NCI-H2107 (cell line): ENCODE measurements around the gene DYNLT3.
A peak's percentile ranks its signal among the peaks of the same experiment; 100 is the strongest.

ENCODE experiments used
- DNase-seq: peaks from one replicate; lab custom pipeline; 2025; lab: John Stamatoyannopoulos, UW

Gene DYNLT3

DNA sequence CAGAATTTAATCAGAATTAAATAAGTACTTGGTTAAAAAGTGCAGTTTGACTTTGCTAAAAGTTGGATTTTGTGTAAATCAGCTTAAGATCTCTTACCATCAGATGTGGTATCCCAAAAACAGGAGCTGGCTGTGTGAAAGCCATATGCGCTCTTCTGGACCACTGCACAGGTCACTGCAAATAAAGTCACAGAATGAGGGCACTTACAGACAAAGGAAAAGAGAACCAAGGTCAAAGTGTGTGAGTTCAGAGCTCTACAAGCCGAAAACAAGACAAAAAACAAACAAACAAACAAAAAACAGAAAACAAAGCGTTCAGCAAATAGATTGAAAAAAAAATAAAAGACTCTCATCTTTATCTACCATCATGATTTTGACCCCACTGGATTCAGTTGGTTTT, 6.4 kb downstream of the DYNLT3 start:
- no peak for DNase-seq

DNA sequence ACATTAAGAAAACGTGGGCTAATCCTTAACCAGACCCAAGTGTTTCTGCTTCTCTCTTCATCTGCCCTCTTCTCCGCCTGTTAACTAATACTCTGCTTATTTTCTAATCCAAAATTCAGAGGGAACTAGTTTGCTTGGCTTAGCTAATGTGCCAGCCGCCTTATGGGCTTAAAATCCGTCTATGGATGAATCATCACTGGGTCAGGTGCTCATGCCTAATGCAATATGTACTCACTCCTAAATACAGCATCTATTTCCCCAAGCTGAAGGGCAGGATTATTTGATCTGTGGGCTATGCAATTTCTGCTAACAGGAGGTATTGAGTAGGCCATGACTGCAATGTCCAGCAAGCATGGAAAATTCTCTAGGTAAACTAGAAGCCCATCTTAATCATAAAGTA, 12.4 kb downstream of the DYNLT3 start:
- no peak for DNase-seq

DNA sequence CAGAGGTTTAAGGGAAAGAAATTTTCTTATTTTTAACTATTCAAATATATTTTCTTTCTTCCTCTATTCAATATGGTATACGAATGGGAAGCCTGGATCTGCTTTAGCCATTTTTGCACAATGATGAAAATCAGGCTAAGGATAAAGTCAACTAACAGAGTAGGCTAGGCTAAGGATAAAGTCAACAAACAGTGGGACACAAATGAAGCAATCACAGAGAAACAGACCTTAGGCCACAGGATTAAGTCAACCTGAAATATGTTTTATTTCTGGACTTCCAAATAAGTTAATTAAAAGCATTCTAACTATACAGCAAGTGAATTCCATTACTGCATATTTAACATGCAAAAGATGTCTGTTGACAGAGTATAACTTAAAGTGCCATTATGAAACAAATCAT, 17.0 kb downstream of the DYNLT3 start:
- DNase-seq: no peak

DNA sequence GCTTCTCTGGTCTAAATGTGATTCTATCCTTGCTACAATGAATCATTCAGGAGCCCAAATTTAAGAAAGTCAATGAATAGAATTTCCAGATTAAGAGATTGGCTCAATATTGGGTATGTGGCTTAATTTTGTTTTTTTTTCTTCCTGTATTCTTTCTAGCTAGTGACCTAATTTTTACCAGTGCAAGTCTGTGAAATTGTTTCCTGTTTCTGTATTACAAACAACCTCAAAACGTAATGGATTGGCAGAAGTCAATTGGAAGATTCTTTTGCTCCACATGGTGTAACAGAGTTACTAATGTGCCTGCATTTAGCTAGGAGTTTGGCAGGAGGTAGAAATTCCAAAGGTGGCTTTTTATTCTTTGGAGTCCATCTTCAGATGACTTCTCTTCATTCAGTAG, 17.6 kb downstream of the DYNLT3 start:
- DNase-seq: no peak

DNA sequence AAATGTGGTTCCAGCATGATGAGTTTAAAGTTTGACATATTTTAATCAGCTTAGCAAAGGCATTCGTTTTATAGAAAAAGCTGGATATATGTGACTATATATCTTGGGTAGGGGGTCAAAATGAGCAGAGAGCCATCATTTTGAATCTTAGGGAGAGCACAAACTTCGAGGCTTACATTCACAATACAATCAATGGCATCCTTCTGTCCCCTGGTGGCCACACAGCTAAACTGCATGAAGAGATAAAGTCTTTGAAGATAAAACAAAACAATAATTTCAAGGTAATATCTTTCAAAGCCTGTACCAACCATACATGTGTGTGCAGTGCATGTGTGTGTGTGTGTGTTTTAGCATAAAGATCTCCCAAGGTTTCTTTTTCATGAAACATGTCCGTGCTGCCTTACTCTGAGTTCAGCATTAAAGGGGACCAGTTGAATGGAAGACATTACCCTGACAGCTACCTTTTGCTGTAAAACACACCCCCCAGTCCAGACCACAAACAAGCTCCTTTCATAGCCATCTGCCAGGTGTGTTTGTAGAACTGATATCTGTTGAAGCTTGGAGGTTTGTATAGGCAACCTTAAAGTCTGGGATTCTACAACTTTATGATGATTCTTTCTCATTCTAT, 22.0 kb downstream of the DYNLT3 start:
- DNase-seq: peak; percentile 11

GRCh38 chrX:37824491-37825214, 22.7 kb downstream of the DYNLT3 start:
- no peak for DNase-seq

DNA sequence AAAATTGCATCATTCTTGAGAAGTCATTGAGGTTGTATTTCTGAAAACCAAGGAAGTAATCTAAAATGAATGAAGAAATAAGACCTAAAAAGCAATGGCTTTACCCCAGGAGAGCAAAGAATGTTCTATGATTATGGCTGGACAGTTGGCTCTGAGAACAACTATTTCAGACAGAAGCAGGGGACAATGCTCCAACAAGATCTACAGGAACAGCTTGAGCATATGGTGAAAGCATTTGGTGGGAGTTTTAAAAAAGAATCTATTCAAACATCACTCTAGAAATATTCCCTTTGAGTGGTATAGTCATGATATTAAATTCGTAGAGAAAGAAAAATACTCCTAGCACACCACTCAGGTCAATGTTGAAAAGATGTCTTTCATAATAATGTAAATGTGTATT, 26.7 kb downstream of the DYNLT3 start:
- DNase-seq: no peak

DNA sequence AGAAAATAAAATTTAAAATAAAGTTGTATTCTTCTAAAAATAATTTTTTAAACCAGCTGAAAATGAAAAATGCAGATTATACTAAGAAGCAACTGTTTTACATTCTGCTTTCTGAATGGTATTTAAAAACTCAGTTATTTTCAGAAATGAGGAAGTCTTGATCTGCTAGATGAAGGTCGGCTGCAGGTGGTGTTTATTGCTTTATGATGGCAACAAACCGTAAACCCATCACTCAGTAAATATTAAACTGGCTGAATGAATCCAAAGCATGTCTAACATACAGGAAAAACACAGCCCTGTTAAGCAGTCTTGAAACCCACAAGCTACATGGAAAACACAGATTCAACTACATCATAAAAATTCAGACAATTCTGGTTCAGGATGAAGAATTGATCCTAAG, 29.3 kb downstream of the DYNLT3 start:
- no peak for DNase-seq

DNA sequence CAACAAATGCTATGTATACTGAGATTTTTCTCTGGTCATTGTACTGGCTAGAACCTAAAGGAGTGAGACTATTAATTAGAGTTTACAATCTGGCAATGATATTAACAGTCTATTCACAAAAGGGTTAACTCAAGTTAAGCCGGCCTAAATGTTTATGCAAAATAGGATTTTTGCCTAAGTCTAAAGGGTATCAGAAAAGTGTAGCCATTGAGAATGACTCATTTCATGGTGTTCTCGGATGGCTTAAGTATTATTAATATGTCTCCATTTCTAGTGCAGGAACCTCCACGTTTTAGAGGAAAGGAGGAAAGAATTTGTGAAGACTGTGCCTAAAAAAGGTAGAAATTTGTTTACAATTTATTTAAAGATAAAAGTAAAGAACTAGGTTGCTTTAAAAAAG, 29.8 kb downstream of the DYNLT3 start:
- DNase-seq: no peak

- DNase-seq: no peak
Observed at GRCh38 chrX:37817176-37817575, 30.2 kb downstream of the DYNLT3 start.

DNA sequence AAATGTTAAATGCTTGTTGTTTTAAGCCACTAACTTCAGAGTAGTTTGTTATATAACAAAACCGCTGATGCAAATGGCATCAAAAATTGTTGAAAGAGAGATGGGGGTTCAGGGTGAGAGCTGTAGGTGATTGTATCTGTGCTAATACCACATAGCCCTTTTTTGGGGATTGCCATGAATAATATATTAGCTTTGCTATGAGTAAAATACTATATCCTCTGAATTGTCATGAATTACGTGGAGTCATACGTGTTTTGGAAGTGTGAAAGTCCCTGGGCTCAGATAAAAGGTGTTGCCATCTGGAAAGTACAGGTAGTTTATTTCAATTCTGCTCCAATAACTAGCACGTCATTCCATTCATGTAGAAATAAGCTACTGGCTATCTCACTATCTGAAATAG, 30.6 kb downstream of the DYNLT3 start:
- no peak for DNase-seq

DNA sequence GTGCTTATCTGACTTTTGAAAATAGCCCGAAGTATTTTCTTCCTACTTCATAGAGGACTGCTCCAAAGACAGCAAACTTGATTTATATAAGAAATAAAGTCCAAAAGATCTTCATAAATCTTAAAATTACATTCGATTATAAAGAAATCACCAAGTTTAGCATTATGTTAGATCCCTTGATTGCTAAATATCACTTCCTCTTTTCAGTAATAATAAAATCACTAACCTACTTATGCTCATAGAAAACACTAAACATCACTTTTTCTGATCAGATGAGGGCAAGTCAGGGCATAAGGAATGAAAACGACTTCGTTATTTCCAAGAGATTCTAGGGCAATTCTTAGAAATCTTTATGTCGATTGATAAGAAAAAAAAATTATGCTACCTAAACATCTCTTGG, 32.0 kb downstream of the DYNLT3 start:
- DNase-seq: no peak

DNA sequence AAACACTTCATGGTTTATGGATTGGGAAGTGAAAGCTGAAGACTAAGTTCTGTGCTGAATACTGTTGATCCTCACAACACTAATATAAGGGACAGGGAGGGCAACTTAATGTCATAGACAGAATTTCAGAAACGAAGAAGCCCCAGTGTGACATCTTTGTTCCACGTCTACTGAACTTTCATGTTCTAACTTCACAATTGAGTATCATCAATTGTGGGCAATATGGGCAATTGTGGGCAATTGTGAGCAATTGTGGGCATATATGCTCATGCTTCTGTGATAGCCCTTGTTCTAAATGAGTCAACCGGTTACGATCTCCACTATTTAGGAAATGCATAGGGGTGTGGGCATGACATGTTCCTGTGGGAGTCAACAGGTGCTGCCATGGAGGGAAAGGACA, 33.8 kb downstream of the DYNLT3 start:
- no peak for DNase-seq

- no peak for DNase-seq
Observed at GRCh38 chrX:37812110-37812509, 35.3 kb downstream of the DYNLT3 start.

DNA sequence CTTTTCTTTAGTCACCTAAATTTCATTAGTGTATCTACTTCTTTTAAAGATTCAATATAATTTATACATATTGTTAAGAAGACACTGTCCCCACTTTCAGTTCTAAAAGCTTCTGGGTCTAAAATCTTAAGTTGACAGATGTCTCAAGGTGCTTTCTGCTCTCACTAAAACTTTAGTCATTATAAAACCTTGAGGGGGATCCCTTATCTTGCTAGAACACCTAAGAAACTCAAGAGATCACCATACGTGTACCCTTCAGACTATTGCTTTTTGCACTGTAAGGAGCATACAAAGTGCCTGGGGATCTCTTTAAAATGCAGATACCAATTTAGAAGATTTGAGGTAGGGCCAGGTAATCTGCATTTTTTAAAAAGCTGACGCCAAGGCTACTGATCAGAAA, 37.4 kb downstream of the DYNLT3 start:
- DNase-seq: no peak

DNA sequence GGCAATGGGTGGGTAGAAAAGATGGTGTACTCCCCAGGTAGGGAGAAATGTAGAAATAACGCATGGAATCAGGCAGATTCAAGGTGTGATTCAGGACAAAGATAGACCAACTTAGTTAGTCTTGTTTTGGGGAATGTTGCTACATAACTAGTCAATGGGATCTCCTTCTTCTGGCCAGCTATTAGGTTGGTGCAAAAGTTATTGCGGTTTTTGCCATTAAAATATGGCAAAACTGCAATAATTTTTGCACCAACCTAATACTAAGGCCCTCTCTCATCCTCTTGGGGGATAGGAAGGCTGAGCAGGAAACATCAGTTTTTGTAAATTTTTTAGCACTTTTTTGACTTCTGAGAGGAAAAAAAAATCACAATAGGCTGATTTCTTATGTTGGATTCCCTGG, 44.3 kb downstream of the DYNLT3 start:
- DNase-seq: no peak

- no peak for DNase-seq
Observed at GRCh38 chrX:37802028-37802427, 45.3 kb downstream of the DYNLT3 start.

DNA sequence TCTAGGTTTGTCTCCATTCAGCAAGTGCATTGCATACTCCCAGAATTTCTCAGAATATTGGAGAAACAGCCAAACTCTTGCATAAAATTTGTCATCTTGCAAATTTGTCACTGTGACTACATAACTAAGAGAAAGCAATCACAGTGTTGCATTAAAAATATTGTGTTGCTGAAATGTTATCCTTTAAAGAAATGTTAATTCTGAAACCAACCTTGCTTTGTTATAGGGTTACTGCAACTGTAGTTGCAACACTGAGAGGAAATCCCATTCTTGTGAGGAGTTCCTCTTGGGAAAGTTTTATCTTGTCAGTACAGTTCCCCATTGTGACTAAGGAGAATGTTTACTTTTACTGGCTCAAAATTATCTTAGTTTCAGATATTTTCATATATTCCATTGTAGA, 46.7 kb downstream of the DYNLT3 start:
- no peak for DNase-seq

- no peak for DNase-seq
Observed at GRCh38 chrX:37799936-37800335, 47.4 kb downstream of the DYNLT3 start.

GRCh38 chrX:37796805-37797204, 50.6 kb downstream of the DYNLT3 start:
- DNase-seq: no peak

DNA sequence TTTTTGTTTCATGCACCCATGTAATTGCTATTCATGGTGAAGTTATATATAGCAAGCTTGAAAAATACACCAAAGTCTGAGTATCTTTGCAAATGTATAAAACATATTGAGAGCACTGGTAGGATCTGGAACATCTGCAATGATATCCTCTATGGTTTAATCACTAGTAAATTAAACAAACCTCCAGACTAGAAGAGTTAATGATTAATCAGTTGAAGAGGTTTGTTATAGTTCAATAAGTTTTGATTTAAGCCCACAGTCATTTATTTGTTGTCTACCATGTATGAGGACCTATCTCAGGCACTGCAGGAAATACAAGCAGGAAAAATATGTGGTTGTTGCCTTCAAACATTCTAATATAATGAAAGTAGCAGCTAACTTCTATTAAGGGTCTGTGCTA, 51.1 kb downstream of the DYNLT3 start:
- no peak for DNase-seq
